ENCODE data around the gene LRMDA. TPM values are rescaled to one million over a fixed set of nuclear protein-coding genes. Genes with fewer than 3 reads are reported as not detected.

Gene LRMDA
- total and polyA plus RNA-seq, 7 donors: 1.0 to 5.7 (median 2.5) TPM

- peak in 3 of 4 donors; percentile 66 to 85 (median 82) for ATAC-seq
- TF ChIP-seq CTCF (IDR thresholded peaks at IDR 0.05): no peak
- Histone ChIP-seq H3K27ac (no peak overlapping the region), H3K4me3 (no peak overlapping the region), H3K4me1 (peaks cover 4% of the 10 kb centered on the region), H3K9me3 (no peaks in the 10 kb centered on the region), H3K27me3 (ENCODE audit: insufficient read depth in 3 of 3, low read length in 2 of 3) (no peaks in the 10 kb centered on the region), H3K36me3 (ENCODE audit: insufficient read depth in 1 of 2, low read depth in 1 of 2) (no peaks in the 10 kb centered on the region)
- intact Hi-C loops (cut with DNase I): no loop called here
- DNase-seq: peak; percentile 41 to 62
- 67 to 83% (median 78%) methylated on average over 7 of the region's 7 CpGs for WGBS, 3 donors
Measured at GRCh38 chr10:75770626-75771081, 339.2 kb downstream of the LRMDA start.

- Histone ChIP-seq H3K9me3 (no peaks in the 10 kb centered on the region), H3K27me3 (ENCODE audit: insufficient read depth in 3 of 3, low read length in 2 of 3) (no peaks in the 10 kb centered on the region), H3K4me1 (peaks cover 4% of the 10 kb centered on the region), H3K36me3 (ENCODE audit: insufficient read depth in 1 of 2, low read depth in 1 of 2) (no peaks in the 10 kb centered on the region), H3K4me3 (peak overlapping the region; percentile 48), H3K27ac (no peak overlapping the region)
- ATAC-seq (no peak), DNase-seq (no peak)
- TF ChIP-seq CTCF (IDR thresholded peaks at IDR 0.05): no peak
- intact Hi-C loops (cut with DNase I): no loop called here
- 77 to 86% (median 79%) methylated on average over 1 of the region's 1 CpG for WGBS, 3 donors
Measured at GRCh38 chr10:75771606-75772005, 340.2 kb downstream of the LRMDA start.

GRCh38 chr10:75772153-75772887 lies 340.9 kb downstream of the LRMDA start:
- intact Hi-C loops (cut with DNase I): no loop called here
- 50 to 64% (median 52%) methylated on average over 8 of the region's 8 CpGs for WGBS, 3 donors
- Histone ChIP-seq H3K27me3 (ENCODE audit: insufficient read depth in 3 of 3, low read length in 2 of 3) (no peaks in the 10 kb centered on the region), H3K9me3 (no peaks in the 10 kb centered on the region), H3K4me1 (peaks cover 4% of the 10 kb centered on the region), H3K4me3 (peak overlapping the region; percentile 48), H3K36me3 (ENCODE audit: insufficient read depth in 1 of 2, low read depth in 1 of 2) (no peaks in the 10 kb centered on the region), H3K27ac (no peak overlapping the region)
- ATAC-seq (no peak), DNase-seq (no peak)
- no peak for TF ChIP-seq CTCF (IDR thresholded peaks at IDR 0.05)

GRCh38 chr10:75773231-75773780 lies 341.9 kb downstream of the LRMDA start:
- TF ChIP-seq CTCF (IDR thresholded peaks at IDR 0.05): no peak

More at GRCh38 chr10:75773231-75773780, 341.9 kb downstream of the LRMDA start:
- no peaks in the 10 kb centered on the region for H3K36me3 ChIP-seq (ENCODE audit: insufficient read depth in 1 of 2, low read depth in 1 of 2)
- ATAC-seq: no peak
- H3K9me3 ChIP-seq: no peaks in the 10 kb centered on the region
- intact Hi-C loops (cut with DNase I): no loop called here
- H3K4me3 ChIP-seq: no peak overlapping the region
- 79 to 96% (median 93%) methylated on average over 5 of the region's 5 CpGs for WGBS, 3 donors
- H3K27me3 ChIP-seq (ENCODE audit: insufficient read depth in 3 of 3, low read length in 2 of 3): no peaks in the 10 kb centered on the region
- DNase-seq: no peak
- no peak overlapping the region for H3K27ac ChIP-seq
- peaks cover 4% of the 10 kb centered on the region for H3K4me1 ChIP-seq
